Activated T-cell treated with anti-CD3 and anti-CD28 coated beads, Interleukin-2, amount 50 U/mL, for 1 hour (primary cell): ENCODE data around the gene FUBP3.

Experiments
- DNase-seq: peaks from one replicate; pipeline ENCODE4 v3.0.0-alpha.2; 2020

FUBP3 gene

GRCh38 chr9:130578865-130579737 is at the start of gene FUBP3:
FUBP3 (plus strand) TSS chr9:130579577; CDS start chr9:130579681, 104 bp downstream.
- peak; percentile 87 for DNase-seq

- DNase-seq = no peak
Observed at GRCh38 chr9:130530938-130531337, 48.4 kb upstream of the FUBP3 start.

GRCh38 chr9:130531670-130532069 is 47.7 kb upstream of the FUBP3 start:
- DNase-seq = no peak

GRCh38 chr9:130532426-130533080 is 46.8 kb upstream of the FUBP3 start:
- no peak for DNase-seq

- DNase-seq = no peak
Observed at GRCh38 chr9:130535818-130536521, 43.4 kb upstream of the FUBP3 start.

- no peak for DNase-seq
Observed at GRCh38 chr9:130536701-130537107, 42.7 kb upstream of the FUBP3 start.

- DNase-seq = no peak
Observed at GRCh38 chr9:130537346-130538050, 41.9 kb upstream of the FUBP3 start.

- DNase-seq = no peak
Observed at GRCh38 chr9:130539420-130540223, 39.8 kb upstream of the FUBP3 start.

- no peak for DNase-seq
Observed at GRCh38 chr9:130541533-130541932, 37.8 kb upstream of the FUBP3 start.

GRCh38 chr9:130542038-130542437 is 37.3 kb upstream of the FUBP3 start:
- no peak for DNase-seq

GRCh38 chr9:130542457-130543228 is 36.7 kb upstream of the FUBP3 start:
- no peak for DNase-seq

- no peak for DNase-seq
Observed at GRCh38 chr9:130543368-130543767, 36.0 kb upstream of the FUBP3 start.

GRCh38 chr9:130543859-130544258 is 35.5 kb upstream of the FUBP3 start:
- no peak for DNase-seq

GRCh38 chr9:130544364-130544763 is 35.0 kb upstream of the FUBP3 start:
- DNase-seq = no peak

- no peak for DNase-seq
Observed at GRCh38 chr9:130548103-130548502, 31.3 kb upstream of the FUBP3 start.

GRCh38 chr9:130549093-130549735 is 30.2 kb upstream of the FUBP3 start:
- no peak for DNase-seq

- no peak for DNase-seq
Observed at GRCh38 chr9:130554606-130555005, 24.8 kb upstream of the FUBP3 start.

GRCh38 chr9:130555061-130555460 is 24.3 kb upstream of the FUBP3 start:
- no peak for DNase-seq

- no peak for DNase-seq
Observed at GRCh38 chr9:130555968-130556367, 23.4 kb upstream of the FUBP3 start.

- no peak for DNase-seq
Observed at GRCh38 chr9:130556396-130557076, 22.8 kb upstream of the FUBP3 start.
